IPS DF 4.7 (cell line): ENCODE results near the gene RIMKLA.

Source experiments
- DNase-seq: peaks from one replicate; pipeline ENCODE4 v3.0.0-alpha.2; 2013; ENCODE audit warnings: low spot score; ENCODE audit errors: extremely low read depth

Gene RIMKLA

GRCh38 chr1:42372796-42373195 lies 7.8 kb upstream of the RIMKLA start:
- no peak for DNase-seq

- peak; percentile 19 for DNase-seq
These were observed 602 bp upstream of the RIMKLA start for GRCh38 chr1:42379794-42380585.

- DNase-seq: no peak
These were observed 685 bp downstream of the RIMKLA start for GRCh38 chr1:42381280-42381673.

GRCh38 chr1:42385283-42385682 lies 4.7 kb downstream of the RIMKLA start:
- no peak for DNase-seq

GRCh38 chr1:42386051-42386450 lies 5.5 kb downstream of the RIMKLA start:
- no peak for DNase-seq

GRCh38 chr1:42392255-42392654 lies 11.7 kb downstream of the RIMKLA start:
- DNase-seq: no peak

GRCh38 chr1:42392967-42393848 lies 12.6 kb downstream of the RIMKLA start:
- DNase-seq: no peak

- no peak for DNase-seq
These were observed 18.9 kb downstream of the RIMKLA start for GRCh38 chr1:42399315-42400100.

- DNase-seq: no peak
These were observed 23.3 kb downstream of the RIMKLA start for GRCh38 chr1:42403880-42404400.

- DNase-seq: no peak
These were observed 34.2 kb downstream of the RIMKLA start for GRCh38 chr1:42414551-42415496.

- DNase-seq: no peak
These were observed 36.6 kb downstream of the RIMKLA start for GRCh38 chr1:42417166-42417565.

GRCh38 chr1:42418516-42418915 lies 37.9 kb downstream of the RIMKLA start:
- DNase-seq: no peak

- no peak for DNase-seq
These were observed 38.7 kb downstream of the RIMKLA start for GRCh38 chr1:42419126-42419821.

GRCh38 chr1:42420121-42420520 lies 39.5 kb downstream of the RIMKLA start:
- DNase-seq: no peak

- DNase-seq: no peak
These were observed 40.5 kb downstream of the RIMKLA start for GRCh38 chr1:42420911-42421585.

GRCh38 chr1:42422737-42423136 lies 42.1 kb downstream of the RIMKLA start:
- DNase-seq: no peak

GRCh38 chr1:42423681-42424080 lies 43.1 kb downstream of the RIMKLA start:
- DNase-seq: no peak

GRCh38 chr1:42424201-42424600 lies 43.6 kb downstream of the RIMKLA start:
- no peak for DNase-seq

GRCh38 chr1:42427240-42427639 lies 46.6 kb downstream of the RIMKLA start:
- DNase-seq: no peak
